GM18868 (cell line): Measurements from ENCODE around the gene IDNK.

Experiments
- ATAC-seq: cut with Tn5 transposase; IDR thresholded peaks from one replicate; pipeline ENCODE4 v1.9.1; 2021; ENCODE audit warnings: mild to moderate bottlenecking, moderate library complexity; ENCODE audit not compliant: unreplicated experiment

IDNK gene

DNA sequence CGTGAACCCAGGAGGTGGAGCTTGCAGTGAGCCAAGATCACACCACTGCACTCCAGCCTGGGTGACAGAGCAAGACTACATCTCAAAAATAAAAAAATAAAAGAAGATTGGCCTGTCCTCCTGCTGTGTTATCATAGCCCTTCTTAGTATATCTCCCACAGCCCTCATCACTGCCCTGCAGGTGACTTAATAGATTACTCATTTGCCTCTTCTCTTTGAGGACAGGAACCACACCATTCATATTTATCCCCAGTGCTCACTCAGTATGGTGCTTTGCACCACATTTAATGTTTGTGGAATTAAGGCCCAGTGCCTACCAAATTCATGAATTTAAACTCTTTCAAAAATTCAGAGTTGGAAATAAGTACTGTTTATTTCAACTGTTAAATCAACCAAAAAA, 10.3 kb downstream of the IDNK start:
- ATAC-seq, result no peak

GRCh38 chr9:83633676-83634075, 10.7 kb downstream of the IDNK start:
- no peak for ATAC-seq

- ATAC-seq, result no peak
Observed at GRCh38 chr9:83636813-83637212, 13.9 kb downstream of the IDNK start.

- no peak for ATAC-seq
Observed at GRCh38 chr9:83637389-83637788, 14.4 kb downstream of the IDNK start.

GRCh38 chr9:83639266-83639665, 16.3 kb downstream of the IDNK start:
- ATAC-seq, result no peak

DNA sequence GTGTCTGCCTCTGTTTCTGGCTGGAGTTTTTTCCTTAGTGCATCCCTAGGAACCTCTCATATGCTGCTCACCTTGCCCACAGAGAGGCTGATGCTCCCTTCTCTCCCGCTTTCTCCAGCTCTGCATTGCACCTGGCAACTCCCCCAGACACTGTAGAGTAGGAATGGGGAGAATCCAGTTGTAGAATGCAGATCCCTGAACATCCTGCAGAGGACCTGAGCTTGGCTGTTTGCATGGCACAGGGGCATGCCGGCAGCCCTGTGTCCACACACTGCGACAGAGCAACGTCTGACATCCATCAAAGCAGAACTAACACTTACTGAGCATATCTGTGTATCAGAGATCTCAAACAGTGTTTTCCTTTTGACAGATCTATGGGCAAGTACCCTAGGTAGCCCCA, 19.9 kb downstream of the IDNK start:
- no peak for ATAC-seq

DNA sequence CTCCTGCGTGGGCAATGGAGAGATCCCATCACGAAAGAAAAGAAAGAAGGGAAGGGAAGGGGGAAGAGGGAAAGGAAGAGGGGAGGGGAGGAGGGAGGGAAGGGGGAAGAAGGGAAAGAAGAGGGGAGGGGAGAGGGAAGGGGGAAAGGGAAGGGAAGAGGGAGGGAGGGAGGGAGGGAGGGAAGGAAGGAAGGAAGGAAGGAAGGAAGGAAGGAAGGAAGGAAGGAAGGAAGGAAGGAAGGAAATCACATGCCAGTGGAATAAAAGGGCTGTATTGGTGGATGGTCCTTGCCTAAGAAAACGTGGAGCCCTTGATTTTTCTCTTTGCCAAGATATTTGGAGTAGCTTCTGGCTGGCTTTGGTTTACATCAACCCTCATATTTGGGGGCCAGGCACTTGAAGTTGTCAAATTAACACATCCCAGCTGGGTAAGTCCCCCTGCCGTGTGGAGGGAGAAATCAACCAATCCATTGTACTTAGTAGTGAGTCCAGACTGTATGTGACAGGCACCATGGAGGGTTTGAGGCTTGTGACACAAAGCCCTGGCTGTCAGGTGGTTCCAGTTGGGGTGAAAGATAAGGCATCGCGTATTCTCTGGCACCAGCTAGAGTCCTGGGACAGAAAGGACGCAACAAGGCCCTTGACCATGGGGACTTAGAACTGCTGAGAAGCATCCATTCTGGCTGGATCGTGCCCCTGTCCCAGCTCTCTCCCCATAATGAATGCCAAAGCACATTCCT, 23.7 kb downstream of the IDNK start:
- no peak for ATAC-seq

DNA sequence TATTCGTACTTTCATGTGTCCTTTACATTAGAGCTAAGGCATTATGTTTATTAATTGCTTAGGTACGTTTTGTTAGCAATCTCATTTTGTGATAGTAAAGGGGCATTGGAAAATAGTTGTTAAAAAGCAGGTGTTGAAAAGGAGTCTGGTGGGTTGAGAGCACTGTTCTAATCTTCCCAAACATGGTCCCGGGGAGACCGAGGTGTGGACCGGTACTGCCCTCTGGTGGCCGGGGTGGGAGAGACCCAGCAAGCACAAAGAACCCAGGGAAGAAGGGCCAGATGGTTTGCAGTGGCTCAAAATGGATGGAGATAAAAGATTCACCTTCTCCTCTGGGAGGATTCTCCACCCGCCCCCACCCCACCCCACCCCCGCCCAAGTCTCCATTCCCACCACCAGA, 26.1 kb downstream of the IDNK start:
- peak; percentile 75 for ATAC-seq

DNA sequence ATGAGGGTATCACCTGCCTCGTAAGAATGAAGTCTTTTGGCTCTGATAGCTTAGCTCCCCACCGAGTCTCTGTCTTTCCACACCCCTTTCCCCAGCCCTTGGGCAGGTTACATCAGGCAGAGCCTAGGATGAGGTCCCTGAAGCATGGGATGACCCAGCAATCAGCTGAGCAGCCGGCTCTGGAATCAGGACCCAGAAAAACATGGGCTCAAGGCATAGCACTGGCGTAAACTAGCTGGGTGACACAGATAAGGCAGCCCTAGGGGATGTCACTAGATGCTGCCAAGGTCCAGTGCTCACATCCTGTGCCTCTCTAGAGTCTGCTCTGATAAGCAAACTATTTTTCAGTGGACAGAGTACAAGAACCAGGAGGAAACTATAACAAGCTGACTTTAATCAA, 26.6 kb downstream of the IDNK start:
- ATAC-seq, result no peak

DNA sequence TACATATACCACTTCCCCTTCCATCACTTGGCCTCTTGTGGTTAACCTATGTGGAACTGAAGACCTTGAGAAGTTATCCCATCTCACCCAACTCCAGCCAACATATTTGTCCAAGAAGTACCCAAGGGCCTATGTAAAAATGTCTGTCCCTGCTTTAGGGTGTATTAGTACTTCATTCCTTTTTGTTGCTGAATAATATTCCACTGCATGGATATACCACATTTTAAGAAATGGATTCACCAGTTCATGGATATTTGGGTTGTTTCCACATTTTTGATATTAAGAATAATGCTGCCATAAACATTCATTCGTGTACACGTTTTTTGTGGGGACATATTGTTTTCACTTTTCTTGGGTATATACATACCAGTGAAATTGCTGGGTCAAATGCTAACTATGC, 28.6 kb downstream of the IDNK start:
- no peak for ATAC-seq

GRCh38 chr9:83652433-83652832, 29.5 kb downstream of the IDNK start:
- ATAC-seq, result no peak

DNA sequence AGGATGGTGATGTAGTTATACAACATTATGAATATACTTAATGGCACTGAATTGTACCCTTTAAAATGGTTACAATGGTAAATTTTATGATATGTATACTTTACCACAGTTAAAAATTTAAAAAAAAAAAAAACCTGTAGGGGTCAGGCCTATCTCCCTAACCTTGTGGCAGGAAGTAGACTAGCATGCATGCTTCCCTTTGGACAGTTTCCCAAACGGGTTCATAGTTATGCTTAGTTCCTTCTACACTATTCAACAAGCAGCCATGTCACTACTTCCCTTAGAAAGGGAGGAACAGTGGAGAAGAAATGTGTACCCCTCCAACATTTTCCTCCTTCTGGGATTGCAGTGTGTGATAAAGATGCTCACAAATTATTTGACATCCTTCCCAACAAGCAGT, 32.5 kb downstream of the IDNK start:
- no peak for ATAC-seq

DNA sequence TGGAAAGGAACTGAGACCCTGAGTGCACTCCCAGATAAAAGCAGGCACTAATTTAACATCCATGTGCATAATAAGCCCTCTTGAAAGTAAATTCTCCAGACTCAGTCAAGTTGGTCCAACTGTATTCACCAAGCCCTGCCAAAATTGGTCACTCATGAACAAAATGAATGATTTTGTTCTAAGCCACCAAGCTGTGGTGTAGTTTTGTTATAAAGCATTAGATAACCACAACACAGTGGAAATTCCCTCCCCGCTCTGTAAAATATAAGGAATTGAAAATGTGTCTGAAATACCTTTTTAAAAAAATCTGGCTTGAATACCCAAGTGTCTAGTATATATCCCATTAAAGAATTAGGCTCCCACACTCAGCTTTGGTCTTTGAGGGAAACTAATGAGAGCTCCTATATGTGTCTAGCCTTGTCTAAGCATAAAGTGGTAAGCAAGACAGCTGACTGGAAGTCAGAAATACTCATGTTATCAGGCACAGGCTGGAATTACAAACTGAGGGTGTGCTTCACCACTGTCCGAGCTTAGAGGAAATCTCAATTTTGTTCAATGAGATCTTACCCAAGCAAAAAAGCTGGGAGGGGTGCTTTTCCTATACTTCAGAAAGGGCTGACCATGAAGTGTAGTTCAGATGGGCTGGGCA, 33.2 kb downstream of the IDNK start:
- peak; percentile 86 for ATAC-seq

DNA sequence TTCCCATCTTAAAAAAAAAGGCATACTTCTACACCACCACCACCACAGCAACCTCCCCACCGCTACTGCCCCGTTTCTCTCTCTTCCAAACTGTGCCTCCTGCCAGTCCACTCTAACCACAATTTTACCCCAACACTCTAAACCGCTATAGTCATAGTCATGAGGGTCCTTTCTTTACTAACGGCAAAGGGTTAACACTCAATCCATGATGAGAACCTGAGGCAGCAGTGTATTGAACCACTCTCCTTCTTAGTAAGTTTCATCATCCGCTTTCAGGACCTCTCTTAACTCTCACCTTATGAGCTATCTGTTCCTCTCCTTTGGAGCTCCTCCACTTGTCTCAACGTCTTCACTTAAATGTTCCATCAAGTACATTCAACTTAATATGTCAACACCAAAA, 34.0 kb downstream of the IDNK start:
- peak; percentile 34 for ATAC-seq

DNA sequence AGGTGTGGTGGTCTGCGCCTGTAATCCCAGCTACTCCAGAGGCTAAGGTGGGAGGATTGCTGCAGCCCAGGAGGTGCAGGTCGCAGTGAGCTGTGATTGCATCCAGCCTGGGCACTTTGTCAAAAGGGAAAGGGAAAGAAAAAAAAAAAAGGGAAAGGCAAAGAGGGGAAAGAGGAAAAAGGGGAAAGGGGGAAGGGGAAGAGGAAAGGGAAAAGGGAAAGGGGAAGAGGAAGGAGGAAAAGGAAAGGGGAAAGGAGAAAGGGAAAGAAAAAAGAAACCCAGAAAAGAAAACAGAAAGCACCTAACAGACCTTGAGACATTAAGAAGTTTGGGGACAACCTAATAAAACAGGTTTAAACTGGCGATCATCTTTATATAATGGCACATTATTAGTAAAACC, 40.0 kb downstream of the IDNK start:
- ATAC-seq, result no peak

GRCh38 chr9:83665580-83666200, 42.7 kb downstream of the IDNK start:
- ATAC-seq, result peak; percentile 79

- no peak for ATAC-seq
Observed at GRCh38 chr9:83669067-83669466, 46.1 kb downstream of the IDNK start.

DNA sequence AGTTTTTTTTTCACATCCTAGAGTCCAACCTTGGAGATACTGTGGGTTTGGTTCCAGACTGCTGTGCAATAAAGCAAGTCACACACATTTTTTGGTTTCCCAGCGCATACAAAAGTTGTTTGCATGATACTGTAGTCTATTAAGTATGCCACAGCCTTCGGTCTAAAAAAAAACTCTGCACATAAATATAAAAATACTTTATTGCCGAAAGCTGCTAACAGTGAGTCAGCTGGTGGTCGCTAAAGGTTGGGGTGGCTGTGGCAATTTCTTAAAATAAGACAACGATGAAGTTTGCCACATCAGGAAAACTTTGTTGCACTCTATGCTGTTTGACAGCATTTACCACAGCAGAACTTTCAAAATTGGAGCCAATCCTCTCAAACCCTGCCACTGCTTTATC, 47.4 kb downstream of the IDNK start:
- ATAC-seq, result no peak

- no peak for ATAC-seq
Observed at GRCh38 chr9:83671451-83671850, 48.5 kb downstream of the IDNK start.

DNA sequence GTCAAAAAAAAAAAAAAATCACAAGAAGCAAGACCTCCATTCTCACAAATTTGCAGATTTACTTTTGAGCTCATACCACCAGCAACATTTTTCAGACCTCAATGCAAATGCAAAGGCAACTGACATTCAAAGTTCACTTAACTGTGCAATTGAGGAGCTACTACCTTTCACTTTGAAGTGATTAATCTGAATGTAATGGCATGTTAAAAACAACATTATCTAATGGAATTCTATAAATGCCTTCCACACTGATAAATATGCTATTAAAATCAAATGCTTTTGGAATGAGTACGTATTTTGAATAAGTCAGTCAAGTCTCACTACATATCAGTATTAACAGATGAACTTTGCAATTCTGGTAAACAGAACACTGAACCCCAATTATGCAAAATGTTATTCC, 52.5 kb downstream of the IDNK start:
- ATAC-seq, result no peak

- ATAC-seq, result no peak
Observed at GRCh38 chr9:83677596-83677995, 54.7 kb downstream of the IDNK start.

DNA sequence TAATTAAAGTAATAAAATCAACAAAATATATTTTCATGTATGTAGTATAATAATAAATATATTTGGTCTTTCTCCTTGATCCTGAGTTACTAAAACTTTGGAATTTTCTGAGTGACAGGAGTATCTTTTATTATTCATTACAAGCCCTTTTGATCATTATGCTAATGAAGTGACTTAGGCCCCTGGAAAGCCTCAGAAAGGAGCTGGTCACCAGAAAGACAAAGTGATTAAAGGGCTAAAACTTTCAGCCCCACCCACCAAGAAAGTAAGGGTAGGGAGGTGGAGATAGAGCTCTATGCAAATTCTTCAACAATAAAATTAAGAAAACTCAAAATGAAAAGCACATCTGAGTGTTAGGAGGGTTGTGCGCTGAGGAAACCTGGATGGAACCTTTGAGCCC, 57.3 kb downstream of the IDNK start:
- no peak for ATAC-seq
